ENCODE measurements around the gene DYNLT2.

GRCh38 chr6:169787797-169788196, 36.4 kb upstream of the DYNLT2 start:
- no peak for TF ChIP-seq CTCF (IDR thresholded peaks at IDR 0.05)
- TF ChIP-seq ELF1 (IDR thresholded peaks at IDR 0.05), result no peak
